T-helper 9 cell (primary cell): ENCODE measurements around the gene GIGYF1.
"Not testable (repeated sequence)": the region's sequence is repeated elsewhere in the genome, so short reads cannot be mapped to it uniquely, and the experiment has no call there.

Experiments used
- DNase-seq: peaks from one replicate; pipeline ENCODE4 v3.0.0-alpha.2; 2020

The GIGYF1 gene

GRCh38 chr7:100706672-100707311, 12.7 kb upstream of the GIGYF1 start:
- DNase-seq: no peak

DNA sequence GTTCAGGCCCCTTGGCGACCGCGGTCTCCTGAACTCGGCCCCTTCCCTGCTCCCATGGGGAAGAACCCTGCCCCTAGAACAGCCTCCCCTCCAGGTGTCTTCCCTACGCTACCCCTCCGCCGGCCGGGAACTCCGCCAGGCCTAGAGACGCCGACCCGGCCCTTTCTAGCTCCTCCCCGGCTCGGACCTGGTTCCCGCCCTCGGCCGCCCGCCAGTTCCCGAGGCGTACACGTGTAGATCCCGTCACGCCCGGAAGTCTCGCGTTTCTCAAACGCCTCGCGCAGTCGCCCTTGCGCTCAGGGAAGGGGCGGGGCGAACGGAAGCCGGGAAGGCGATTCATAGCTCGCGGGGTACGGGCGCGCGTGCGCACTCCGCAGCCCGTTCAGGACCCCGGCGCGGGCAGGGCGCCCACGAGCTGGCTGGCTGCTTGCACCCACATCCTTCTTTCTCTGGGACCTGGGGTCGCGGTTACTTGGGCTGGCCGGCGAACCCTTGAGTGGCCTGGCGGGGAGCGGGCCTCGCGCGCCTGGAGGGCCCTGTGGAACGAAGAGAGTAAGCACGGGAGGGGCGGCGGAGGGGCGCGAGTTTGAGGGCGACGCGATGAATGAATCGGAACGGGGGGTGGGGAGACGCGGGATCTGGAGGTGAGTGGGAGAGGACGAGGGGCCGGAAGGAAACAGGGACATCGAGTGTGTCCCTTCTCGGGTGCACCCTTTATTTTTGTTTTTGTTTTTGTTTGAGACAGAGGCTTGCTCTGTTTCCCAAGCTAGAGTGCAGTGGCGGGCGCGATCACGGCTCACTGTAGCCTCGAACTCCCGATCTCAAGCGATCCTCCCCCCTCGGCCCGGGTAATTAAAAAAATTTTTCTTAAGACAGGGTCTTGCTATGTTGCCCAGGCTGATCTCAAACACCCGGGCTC, 12.0 kb upstream of the GIGYF1 start, which contains the start of gene POP7:
POP7 (plus strand) TSS at position 369 of the 919 bp plus-strand sequence. CDS start 710 bp downstream, outside the sequence.
- DNase-seq: peak; percentile 99

DNA sequence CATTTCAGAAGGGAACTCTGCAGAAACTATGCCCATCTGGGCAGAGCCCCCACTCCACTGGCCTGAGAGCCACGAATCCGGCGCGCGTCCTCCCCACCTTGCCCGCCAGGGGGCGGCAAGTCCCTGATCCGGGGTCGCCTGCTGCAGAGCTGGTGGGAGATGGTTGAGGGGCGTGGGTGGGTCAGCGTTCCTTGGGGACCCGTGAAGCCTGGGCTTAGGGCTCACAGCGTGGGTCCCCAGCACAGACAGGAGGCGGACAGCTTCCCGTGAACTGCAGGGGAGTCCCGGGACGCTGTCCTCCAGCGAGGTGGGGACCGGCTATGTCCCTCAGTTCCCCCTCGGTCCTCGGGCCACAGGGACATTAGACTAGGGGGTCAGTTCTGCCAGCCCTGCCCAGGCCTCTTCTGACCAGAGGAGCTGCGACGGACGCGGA, 11.3 kb upstream of the GIGYF1 start:
- peak; percentile 75 for DNase-seq

DNA sequence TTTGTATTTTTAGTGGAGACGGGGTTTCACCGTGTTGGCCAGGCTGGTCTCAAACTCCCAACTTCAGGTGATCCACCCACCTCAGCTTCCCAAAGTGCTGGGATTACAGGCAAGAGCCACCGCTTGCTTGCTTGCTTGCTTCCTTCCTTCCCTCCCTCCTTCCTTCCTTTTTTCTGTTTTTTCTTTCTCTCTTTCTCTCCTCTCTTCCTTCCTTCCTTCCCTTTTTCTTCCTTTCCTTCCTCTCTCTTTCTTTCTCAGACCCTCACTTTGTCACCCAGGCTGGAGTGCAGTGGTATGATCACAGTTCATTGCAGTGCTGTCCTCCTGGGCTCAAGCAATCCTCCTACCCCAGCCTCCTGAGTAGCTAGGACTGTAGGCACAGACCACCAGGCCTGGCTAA, 7.0 kb upstream of the GIGYF1 start:
- DNase-seq: not testable (repeated sequence)

DNA sequence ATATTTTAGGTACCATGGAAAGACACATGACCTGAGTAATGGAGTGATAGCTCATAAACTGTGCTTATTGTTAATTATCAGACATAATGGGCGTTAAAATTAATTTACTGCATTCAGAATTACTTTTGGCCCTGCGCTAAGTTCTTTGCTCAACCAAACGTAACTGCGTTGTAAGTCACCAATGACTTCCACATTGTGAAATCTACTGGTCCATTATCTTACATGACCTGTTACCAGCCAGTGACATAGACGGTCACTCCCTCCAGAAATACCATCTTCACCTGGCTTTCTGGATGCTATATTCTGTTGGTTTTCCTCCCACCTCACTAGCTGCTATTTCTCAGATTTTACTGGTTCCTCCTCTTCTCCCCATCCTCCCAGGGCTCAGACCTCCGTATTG, 5.0 kb upstream of the GIGYF1 start:
- DNase-seq: no peak

DNA sequence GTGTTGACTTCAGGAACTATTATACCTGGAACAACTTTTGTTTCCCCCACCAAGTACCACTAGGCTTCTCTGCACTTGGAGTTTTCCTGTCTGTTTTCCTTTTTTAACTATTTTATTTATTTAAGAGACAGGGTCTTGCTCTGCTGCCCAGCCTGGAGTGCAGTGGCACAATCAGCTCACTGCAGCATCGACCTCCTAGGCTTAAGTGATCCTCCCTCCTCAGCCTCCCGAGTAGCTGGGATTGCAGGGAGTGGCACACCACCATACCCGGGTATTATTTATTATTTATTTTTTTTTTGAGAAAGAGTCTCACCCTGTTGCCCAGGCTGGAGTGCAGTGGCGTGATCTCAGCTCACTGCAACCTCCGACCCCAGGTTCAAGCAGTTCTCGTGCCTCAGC, 2.1 kb upstream of the GIGYF1 start:
- no peak for DNase-seq

DNA sequence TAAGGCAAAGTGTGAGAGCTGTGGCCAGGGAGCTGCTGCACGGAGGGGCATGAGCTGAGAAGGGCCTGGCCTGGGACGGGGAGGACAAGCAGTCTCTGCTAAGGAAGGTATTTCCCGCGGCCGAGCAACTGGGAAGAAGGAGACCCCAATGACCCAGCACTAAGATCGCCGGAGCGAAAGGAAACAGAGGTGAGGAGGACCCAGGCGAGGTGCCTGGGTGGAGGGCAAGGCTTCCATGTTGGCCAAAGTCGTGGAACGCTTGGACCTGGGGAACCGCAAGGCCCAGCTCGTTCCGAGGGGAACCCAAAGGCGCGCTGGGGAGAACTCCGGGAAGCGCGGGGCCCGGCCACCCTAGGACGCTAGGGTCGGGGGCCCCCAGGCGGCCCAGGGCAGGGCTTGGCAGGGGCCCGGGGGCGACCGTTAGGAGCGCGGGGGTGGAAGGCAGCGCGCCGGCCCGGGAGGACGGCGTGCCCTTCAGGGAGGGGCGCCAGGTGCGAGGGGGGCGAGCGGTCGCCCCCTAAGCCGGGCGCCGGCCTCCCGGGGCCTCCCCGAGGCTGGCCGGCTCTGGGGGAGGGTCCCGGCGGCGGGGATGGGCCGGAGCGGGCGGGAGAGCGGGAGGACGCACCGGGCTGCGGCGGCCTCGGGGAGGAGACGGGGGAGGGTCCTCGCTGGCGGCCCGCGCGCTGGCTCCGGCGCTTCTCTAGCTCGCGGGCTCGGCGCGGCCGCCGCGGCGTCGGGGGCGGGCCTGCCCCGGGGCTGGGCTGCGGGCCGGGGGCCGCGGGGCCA, 545 bp downstream of the GIGYF1 start:
- DNase-seq: no peak

DNA sequence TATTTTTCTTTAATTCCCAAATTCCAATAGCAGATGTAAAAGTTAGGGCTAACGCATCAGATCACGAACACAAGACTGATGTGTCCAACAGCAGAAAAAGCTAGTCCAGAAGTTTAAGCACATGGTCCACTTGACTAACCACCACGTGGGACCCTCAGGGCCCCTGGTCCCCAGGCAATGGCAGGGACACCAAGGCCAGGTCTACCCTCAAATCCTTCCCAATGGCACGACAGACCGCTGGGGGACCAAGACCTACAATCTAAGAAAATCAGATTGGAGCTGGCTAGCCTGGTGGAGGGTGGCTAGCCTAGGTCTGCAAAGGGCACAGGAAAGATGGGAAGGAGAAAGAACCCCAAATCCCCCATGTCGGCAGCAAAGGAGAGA, 1.5 kb downstream of the GIGYF1 start:
- no peak for DNase-seq

- peak; percentile 84 for DNase-seq
These were observed 2.1 kb downstream of the GIGYF1 start for GRCh38 chr7:100691676-100692577.

GRCh38 chr7:100689230-100690135, 4.6 kb downstream of the GIGYF1 start:
- DNase-seq: no peak

- no peak for DNase-seq
These were observed 5.7 kb downstream of the GIGYF1 start for GRCh38 chr7:100688326-100688860.

- DNase-seq: no peak
These were observed 6.2 kb downstream of the GIGYF1 start for GRCh38 chr7:100687751-100688300.

DNA sequence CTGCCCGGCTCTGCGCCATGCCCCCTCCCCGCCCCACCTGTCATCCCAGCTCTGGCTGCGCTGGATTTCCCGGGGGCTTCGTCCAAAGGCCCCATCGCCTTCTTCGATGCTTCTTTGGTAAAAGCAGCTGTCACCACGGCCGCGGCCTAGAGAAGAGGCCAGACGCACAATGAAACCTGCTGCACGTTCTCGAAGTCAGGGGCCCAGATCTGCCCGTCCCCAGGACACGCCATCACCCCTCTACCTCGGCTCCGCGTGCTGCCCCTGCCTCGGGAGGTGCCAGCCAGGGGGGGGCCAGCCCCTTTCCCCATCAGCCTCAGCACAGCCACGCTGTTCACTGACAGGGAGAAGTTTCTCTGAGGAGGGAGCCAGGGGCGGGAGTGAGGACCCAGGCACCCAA, 6.8 kb downstream of the GIGYF1 start:
- DNase-seq: no peak

- no peak for DNase-seq
These were observed 7.2 kb downstream of the GIGYF1 start for GRCh38 chr7:100686822-100687211.

DNA sequence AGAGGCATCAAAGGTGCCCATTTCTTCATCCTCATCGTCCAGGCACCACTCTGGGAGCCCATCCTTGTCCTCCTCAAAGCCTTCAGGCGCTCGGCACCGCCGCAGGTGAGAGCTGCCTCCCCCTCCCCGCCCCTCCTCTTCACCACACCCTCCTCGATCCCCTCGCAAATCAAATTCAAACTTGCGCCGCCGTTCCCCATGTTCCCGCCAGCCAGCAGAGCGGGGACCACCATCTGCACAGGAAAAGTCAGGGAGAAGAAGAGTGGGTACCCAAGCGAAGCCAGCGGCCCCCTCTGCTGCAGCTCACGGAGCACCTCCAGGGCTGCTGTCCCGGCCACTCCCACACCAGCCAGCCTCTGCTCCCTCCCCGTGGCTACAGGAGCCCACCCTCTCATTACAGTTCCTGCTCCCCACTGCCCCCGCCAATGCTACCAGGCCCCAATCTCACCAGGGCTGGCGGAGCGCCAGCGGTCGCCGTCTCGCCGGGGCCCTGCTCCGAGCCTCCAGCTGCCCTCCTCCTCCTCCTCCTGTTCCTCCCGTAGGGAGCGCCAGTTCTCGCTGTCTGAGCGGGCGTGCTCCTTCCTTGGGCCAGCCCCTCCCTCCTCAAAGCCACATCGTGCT, 7.7 kb downstream of the GIGYF1 start:
- DNase-seq: no peak

DNA sequence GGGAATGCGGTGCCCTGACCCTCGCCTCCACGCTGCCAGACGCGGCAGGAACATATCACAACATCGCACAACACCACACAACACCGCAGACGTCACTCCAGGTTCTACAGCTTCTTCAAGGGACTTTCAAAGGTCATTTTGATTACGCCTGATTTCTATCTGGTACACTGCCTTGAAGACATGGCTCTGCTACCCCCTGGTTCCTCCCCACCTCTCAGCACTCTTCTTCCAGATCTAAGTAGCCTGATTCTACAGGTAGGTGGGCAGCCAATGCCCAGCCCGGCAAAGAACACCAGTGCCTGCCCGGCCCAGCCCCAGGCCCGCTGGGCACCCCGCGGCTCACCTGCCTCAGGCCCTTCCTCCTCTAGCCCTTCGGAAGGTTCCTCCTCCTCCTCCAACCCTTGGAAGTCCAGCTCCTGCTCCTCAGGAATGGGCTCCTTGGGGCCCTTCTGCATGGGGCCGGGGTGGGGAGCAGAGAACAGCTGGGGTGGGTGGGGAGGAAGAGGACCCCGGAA, 8.4 kb downstream of the GIGYF1 start:
- DNase-seq: no peak

GRCh38 chr7:100685049-100685605, 8.9 kb downstream of the GIGYF1 start:
- no peak for DNase-seq

DNA sequence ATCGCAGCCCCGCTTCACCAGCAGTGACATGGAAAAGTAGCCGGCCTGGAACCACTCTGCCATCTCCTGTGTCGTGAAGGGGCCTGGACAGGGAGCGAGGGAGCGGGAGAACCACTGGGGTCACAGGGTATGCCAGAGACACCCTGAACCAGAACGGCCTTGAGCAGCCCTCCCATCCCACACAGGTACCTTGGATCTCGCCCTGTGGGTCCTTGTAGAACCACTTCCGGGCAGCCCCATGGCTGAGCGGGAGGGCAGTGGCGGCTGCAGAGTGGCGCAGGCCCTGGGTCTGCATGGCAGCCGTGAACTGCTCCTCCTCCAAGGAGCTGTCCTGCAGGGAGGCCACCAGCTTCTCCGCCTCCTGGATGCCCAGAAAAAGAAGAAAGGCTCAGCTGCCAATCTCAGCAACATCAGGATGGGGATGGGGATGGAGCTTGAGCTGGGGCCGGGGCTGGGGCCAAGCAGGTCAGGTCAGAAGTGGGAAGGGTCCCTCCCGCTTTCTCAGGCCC, 9.5 kb downstream of the GIGYF1 start:
- no peak for DNase-seq
